ENCODE data around the gene ZNF608.

DNA sequence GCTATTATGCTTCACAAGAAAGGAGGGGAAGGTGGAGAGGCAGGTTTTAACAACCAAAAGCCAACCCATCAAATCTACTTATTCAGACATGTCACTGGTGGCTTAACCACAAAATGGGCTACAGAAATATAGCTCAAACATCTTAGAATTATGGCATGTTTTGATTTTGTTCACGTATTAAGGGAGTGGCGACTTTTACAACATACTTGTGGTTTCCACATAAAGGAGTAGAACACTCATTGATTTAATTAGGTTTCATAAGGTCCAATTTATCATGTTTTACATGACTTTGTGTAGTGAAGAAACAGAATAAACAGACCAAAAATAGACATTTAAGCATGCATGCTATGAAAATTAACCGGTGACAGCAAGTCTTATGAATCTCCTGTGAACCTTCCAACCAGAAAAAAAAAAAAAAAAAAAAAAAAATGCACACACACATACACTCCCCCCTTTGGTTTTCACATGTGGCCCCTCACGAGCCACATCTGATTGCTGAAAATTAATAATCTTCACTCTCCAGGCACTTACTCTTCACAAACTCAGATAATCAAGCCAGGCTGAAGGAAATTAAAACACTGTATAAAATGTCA lies 5.4 kb downstream of the ZNF608 start:
- TF ChIP-seq POLR2AphosphoS5 (IDR thresholded peaks at IDR 0.05) (no peak), POLR2A (IDR thresholded peaks at IDR 0.05; ENCODE audit: low read depth) (no peak), EP300 (IDR thresholded peaks at IDR 0.05) (no peak)
- TF ChIP-seq, protein P1, sequence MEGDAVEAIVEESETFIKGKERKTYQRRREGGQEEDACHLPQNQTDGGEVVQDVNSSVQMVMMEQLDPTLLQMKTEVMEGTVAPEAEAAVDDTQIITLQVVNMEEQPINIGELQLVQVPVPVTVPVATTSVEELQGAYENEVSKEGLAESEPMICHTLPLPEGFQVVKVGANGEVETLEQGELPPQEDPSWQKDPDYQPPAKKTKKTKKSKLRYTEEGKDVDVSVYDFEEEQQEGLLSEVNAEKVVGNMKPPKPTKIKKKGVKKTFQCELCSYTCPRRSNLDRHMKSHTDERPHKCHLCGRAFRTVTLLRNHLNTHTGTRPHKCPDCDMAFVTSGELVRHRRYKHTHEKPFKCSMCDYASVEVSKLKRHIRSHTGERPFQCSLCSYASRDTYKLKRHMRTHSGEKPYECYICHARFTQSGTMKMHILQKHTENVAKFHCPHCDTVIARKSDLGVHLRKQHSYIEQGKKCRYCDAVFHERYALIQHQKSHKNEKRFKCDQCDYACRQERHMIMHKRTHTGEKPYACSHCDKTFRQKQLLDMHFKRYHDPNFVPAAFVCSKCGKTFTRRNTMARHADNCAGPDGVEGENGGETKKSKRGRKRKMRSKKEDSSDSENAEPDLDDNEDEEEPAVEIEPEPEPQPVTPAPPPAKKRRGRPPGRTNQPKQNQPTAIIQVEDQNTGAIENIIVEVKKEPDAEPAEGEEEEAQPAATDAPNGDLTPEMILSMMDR (IDR thresholded peaks at IDR 0.05), result no peak
